Type B pancreatic cell (in vitro differentiated cells): Measurements from ENCODE around the gene ZNF853. TPM values are rescaled to one million over a fixed set of nuclear protein-coding genes. Genes with fewer than 3 reads are reported as not detected.

ENCODE experiments used
- total RNA-seq: library from RNA; stranded (reverse); gene quantifications from 2 replicates; pipeline ENCODE4 v1.2.1, GENCODE V29; 2021; ENCODE audit warnings: low replicate concordance

Gene ZNF853
- total RNA-seq, 1 donor from 2014 or later = 9.2 TPM

Other genes with a start within 250 kb of the ZNF853 start
- 204 and 253 TPM in 2 replicates for gene RAC1, start 241.1 kb upstream of the ZNF853 start, total RNA-seq
- 21.2 and 27.0 TPM in 2 replicates for gene DAGLB, start 167.7 kb upstream of the ZNF853 start, total RNA-seq
- gene KDELR2, start 131.5 kb upstream of the ZNF853 start, total RNA-seq = 147 and 227 TPM in 2 replicates
- gene GRID2IP, start 64.1 kb upstream of the ZNF853 start, total RNA-seq = 0.43 and 1.6 TPM in 2 replicates
- 62.0 and 67.9 TPM in 2 replicates for gene ZDHHC4, start 38.2 kb upstream of the ZNF853 start, total RNA-seq
- 35.8 and 44.1 TPM in 2 replicates for gene INTS15, start 25.6 kb upstream of the ZNF853 start, total RNA-seq
- gene ZNF316, start 21.7 kb downstream of the ZNF853 start, total RNA-seq = 37.1 and 46.8 TPM in 2 replicates
- 28.3 and 30.9 TPM in 2 replicates for gene ZNF12, start 91.3 kb downstream of the ZNF853 start, total RNA-seq
- 0.83 and 1.1 TPM in 2 replicates for gene RSPH10B2, start 138.5 kb downstream of the ZNF853 start, total RNA-seq
- 49.5 and 70.0 TPM in 2 replicates for gene CCZ1B, start 210.7 kb downstream of the ZNF853 start, total RNA-seq